Measurements from ENCODE around the gene GMNN. TPM values are rescaled to one million over a fixed set of nuclear protein-coding genes. Genes with fewer than 3 reads are reported as not detected.
"Not testable (repeated sequence)": the region's sequence is repeated elsewhere in the genome, so short reads cannot be mapped to it uniquely, and the experiment has no call there.

Gene GMNN
- total RNA-seq, 1 experiment from 2014 or later: 35.5 TPM

DNA sequence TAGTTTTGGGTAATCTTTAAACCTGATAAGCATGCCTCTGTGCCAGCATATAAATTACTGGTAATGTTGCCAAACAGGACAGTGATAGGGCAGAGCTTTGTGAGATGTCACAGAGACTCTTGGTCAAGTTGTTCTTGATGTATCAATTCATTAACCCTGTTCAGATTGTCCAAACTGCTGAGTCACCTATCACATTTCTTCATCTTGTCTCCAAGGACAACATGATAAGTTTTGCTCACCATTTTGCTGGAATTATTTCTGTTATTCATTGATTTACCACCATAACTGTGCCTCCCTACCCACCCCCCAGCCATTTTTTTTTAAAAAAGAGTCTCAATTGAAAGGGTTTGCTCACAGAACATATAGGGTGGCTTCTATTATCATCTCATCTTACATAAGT, 19.5 kb upstream of the GMNN start:
- Histone ChIP-seq H3K4me3 (no peak overlapping the region), H3K9me3 (no peaks in the 10 kb centered on the region), H3K27me3 (no peaks in the 10 kb centered on the region), H3K36me3 (no peaks in the 10 kb centered on the region)
- no peak for DNase-seq

DNA sequence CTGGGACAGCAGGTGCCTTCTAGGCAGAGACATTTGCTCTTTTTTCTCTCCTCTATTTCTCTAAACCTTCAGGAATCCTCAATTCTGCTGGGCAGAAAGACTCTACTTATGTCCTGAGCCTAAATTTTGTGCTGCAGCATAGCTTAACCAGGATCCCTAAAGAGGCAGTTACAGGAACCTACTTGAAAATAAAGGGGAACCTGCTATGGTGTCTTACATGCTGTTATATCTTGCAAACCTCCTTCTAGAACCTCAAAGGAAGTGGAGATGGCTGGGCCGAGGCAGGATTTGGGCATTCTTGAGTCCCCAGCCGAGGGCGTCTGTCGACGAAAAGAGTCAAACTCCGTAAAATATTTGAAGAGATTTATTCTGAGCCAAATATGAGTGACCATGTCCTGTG, 17.1 kb upstream of the GMNN start:
- H3K27me3 ChIP-seq: no peaks in the 10 kb centered on the region
- no peak for DNase-seq
- H3K36me3 ChIP-seq: no peaks in the 10 kb centered on the region
- H3K4me3 ChIP-seq: no peak overlapping the region
- no peaks in the 10 kb centered on the region for H3K9me3 ChIP-seq

DNA sequence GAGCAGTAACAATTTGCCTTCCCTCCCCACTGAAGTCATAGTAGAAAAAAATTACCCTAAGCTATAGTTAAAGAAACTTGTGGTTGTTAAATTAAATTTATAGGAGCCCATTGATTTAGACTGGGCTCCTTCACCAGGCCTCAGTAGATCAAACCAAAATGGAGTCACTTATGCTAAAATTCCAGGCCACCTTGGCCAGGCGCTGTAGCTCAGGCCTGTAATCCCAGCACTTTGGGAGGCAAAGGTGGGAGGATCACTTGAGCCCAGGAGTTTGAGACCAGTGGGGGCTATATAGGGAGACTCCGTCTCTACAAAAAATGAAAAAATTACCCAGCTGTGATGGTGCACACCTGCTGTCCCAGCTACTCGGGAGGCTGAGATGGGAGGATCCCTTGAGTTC, 15.0 kb upstream of the GMNN start:
- no peaks in the 10 kb centered on the region for H3K9me3 ChIP-seq
- H3K4me3 ChIP-seq: no peak overlapping the region
- no peak for DNase-seq
- H3K36me3 ChIP-seq: no peaks in the 10 kb centered on the region
- no peaks in the 10 kb centered on the region for H3K27me3 ChIP-seq

DNA sequence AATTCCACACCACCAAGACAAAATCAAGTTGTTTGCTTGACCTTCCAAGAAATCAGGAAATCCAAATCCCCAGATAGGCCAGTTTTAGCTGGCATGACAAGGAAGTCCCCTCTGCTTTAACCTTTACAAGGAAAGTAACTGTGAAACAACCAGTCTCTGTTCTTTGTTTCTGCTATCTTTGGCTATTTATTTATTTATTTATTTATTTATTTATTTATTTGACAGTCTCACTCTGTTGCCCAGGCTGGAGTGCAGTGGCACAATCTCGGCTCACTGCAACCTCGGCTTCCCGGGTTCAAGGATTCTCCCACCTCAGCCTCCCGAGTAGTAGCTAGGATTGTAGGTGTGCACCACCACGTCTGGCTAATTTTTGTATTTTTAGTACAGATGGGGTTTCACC, 14.5 kb upstream of the GMNN start:
- no peaks in the 10 kb centered on the region for H3K9me3 ChIP-seq
- H3K4me3 ChIP-seq: no peak overlapping the region
- no peak for DNase-seq
- H3K36me3 ChIP-seq: no peaks in the 10 kb centered on the region
- no peaks in the 10 kb centered on the region for H3K27me3 ChIP-seq

DNA sequence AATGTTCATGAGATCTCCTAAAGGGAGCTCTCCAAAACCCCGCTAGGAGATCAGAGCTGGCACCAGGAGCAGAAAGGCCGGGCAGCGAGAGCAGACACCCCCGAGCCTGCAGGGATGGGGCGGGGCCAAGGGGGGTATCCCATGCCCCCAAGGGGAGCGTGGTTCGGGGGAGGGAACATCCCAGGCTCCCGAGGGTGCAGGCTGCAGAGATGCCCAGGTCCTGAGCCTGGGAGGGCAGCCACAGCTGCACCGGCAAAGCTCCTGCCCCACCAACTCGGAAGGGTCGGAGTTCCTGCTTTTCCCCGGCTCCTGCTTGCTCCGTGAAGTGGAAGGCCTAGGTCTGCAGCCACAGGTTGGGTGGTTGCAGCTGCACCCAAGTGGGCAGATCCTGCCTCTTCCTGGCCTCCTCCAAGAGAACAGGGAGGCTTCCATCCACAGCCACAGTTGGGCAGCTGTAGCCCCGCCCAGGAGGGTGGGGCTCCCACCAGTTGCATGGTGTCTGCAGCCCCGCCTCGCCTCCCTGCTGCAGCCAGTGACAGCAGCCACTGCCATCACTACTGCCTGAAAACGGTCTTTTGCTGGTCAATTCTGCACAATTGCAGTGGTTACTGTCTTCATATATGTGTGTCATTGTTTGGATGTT, 13.4 kb upstream of the GMNN start:
- Histone ChIP-seq H3K27me3 (no peaks in the 10 kb centered on the region), H3K36me3 (no peaks in the 10 kb centered on the region), H3K4me3 (no peak overlapping the region), H3K9me3 (no peaks in the 10 kb centered on the region)
- DNase-seq: peak; percentile 15

DNA sequence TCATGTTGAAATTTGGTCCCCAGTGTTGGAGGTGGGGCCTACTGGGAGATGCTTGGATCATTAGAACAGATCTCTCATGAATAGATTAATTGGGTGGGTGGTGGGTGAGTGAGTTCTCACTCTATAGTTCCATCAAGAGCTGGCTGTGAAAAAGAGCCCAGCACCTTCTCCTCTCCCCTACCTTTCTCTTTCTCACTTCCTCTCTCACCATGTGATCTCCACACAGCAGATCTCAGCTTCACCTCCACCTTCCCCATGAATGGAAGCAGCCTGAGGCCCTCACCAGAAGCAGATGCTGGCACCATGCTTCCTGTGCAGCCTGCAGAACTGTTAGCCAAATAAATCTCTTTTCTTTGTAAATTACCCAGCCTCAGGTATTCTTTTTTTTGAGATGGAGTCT, 12.9 kb upstream of the GMNN start:
- Histone ChIP-seq H3K9me3 (no peaks in the 10 kb centered on the region), H3K27me3 (no peaks in the 10 kb centered on the region), H3K36me3 (no peaks in the 10 kb centered on the region), H3K4me3 (no peak overlapping the region)
- no peak for DNase-seq

DNA sequence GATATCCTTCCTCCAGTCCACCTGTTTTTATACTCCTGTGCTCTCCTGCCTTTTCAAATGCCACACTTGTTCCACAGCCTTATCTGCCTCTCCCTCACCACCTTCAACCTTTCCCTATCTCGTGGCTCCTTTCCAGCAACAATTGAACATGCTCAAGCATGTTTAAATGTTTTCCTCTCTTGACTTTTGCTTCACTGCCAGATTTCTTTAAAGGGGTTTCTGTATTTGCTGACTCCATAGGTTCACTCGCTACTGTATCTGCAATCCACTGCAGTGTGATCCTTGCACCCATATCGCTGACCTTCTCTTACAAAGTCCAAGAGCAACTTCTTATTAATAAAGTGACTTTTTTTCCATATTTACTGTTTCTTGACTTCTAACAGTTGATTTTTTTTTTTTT, 11.2 kb upstream of the GMNN start:
- DNase-seq: no peak
- Histone ChIP-seq H3K27me3 (no peaks in the 10 kb centered on the region), H3K9me3 (no peaks in the 10 kb centered on the region), H3K4me3 (no peak overlapping the region), H3K36me3 (no peaks in the 10 kb centered on the region)

DNA sequence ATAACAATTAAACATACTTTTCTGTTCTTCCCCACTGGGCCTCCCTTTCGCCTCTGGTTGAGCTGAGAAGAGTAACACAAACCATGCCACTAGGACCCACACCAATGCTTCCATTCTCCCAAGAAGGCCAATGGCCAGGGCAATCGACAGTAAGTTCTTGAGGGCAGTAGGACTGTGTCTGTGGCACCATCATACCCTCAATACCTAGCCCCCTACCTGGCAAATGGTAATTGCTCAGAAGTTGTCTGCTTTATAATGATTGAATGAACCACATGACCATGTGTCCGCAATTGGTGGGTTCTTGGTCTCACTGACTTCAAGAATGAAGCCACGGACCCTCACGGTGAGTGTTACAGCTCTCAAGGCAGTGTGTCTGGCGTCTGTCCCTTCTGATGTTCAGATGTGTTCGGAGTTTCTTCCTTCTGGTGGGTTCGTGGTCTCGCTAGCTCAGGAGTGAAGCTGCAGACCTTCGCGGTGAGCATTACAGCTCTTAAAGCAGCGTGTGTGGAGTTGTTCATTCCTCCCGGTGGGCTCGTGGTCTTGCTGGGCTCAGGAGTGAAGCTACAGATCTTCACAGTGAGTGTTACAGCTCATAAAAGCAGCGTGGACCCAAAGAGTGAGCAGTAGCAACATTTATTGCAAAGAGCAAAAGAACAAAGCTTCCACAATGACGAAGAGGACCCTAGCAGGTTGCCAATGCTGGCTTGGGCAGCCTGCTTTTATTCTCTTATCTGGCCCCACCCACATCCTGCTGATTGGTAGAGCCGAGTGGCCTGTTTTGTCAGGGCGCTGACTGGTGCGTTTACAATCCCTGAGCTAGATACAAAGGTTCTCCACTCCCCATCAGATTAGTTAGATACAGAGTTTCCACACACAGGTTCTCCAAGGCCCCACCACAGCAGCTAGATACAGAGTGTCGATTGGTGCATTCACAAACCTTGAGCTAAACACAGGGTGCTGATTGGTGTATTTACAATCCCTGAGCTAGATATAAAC, 9.6 kb upstream of the GMNN start:
- H3K36me3 ChIP-seq, DNase-seq, H3K27me3 ChIP-seq, H3K4me3 ChIP-seq, H3K9me3 ChIP-seq: not testable (repeated sequence)

DNA sequence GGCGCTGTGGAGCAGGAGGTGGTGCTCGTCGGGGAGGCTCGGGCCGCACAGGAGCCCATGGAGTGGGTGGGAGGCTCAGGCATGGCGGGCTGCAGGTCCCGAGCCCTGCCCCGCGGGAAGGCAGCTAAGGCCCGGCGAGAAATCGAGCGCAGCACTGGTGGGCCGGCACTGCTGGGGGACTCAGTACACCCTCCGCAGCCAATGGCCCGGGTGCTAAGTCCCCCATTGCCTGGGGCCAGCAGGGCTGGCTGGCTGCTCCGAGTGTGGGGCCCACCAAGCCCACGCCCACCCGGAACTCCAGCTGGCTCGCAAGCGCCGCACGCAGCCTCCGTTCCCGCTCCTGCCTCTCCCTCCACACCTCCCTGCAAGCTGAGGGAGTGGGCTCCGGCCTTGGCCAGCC, 8.8 kb upstream of the GMNN start:
- not testable (repeated sequence) for DNase-seq

DNA sequence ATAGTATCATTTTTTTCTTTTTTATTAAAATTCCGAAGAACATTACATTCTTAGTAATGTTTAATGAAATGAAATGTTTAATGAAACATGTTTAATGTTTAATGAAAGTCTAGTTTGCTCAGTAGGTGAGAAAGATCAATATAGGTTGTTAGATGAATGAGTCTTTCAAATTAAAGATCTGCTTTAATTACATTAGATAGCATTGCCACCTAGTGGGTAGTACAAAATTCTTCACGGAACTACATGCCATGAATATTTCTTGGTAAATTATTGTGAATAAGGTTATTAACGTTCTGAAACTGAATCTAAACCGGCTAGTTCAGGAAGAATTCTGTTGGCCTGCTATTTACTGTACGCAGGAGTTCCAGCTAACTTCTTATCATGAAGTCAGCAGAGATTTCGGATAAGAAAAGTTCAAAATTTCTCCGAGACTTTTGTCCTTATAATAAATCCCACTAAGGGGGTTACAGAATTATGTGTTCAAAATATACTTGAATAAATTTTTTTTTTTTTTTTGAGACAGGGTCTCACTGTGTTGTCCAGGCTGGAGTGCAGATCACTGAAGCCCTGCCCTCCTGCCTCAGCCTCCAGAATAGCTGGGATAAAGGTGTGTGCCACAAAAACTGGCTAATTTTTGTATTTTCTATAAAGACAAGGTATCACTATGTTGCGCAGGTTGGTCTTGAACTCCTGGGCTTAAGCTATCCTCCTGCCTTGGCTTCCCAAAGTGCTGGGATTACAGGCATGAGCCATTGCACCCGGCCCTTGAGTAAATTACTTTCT, 7.9 kb upstream of the GMNN start:
- H3K27me3 ChIP-seq: no peaks in the 10 kb centered on the region
- H3K4me3 ChIP-seq: no peak overlapping the region
- H3K9me3 ChIP-seq: no peaks in the 10 kb centered on the region
- H3K36me3 ChIP-seq: no peaks in the 10 kb centered on the region
- no peak for DNase-seq

More for the DNA sequence above, 8.8 kb upstream of the GMNN start:
- not testable (repeated sequence) for H3K27me3 ChIP-seq, H3K36me3 ChIP-seq, H3K9me3 ChIP-seq, H3K4me3 ChIP-seq

DNA sequence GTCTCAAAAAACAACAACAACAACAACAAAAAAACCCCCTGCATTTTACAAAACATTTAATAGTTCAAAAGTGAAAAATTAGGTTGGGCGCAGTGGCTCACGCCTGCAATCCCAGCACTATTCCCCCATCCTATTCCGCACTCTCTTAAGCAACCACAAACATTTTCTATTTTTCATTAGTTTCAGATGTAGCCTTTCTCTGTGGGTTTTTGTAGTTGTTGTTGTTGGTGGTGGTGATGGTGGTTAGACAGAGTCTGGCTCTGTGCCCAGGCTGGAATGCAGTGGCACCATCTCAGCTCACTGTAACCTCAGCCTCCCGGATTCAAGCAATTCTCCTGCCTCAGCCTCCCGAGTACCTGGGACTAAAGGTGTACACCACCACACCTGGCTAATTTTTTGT, 6.4 kb upstream of the GMNN start:
- H3K36me3 ChIP-seq: no peaks in the 10 kb centered on the region
- DNase-seq: no peak
- no peaks in the 10 kb centered on the region for H3K9me3 ChIP-seq
- H3K27me3 ChIP-seq: no peaks in the 10 kb centered on the region
- no peak overlapping the region for H3K4me3 ChIP-seq

DNA sequence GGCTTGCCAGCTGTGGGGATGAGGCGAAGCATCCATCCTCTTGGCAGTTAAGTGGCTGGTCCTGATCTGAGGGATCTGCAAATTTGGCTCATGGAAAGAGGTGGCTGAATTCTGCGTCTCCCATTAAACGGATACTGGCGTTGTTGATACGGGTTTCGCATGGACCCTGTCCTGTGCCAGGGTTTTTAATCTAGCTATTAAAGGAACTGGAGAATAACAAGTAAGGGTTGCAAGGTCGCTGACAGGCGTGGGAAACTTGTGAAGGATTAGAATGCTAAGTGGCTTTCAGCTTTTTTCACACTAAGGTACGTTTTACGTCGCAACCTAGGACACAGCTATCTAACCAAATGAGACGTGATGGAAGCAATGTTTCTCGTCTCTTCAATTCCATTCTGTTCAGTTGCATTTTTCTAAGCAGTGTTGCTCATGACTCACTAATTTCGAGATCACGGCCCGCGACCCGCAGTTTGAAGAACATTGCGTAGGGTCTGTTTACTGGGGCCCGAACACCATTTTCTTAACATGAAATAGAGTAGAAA, 852 bp downstream of the GMNN start:
- Histone ChIP-seq H3K36me3 (peaks cover 28% of the 10 kb centered on the region), H3K9me3 (no peaks in the 10 kb centered on the region), H3K27me3 (no peaks in the 10 kb centered on the region), H3K4me3 (peak overlapping the region; percentile 99)
- DNase-seq: no peak

DNA sequence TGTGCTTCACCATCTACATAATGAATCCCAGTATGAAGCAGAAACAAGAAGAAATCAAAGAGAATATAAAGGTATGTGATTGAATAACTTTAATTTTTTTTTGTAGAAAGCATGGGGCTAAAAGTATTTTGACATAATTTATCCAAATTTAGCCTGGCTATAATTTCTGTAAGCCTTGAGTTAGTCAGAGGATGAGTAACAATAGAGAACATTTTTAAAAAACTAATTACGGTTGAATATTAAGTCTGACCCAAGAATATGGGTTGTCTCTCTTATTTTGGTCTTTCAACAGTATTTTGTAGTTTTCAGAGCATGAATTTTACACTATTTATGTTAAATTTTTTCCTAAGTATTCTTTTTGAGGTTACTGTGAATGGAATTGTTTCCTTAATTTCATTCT, 2.5 kb downstream of the GMNN start:
- Histone ChIP-seq H3K4me3 (peak overlapping the region; percentile 99), H3K36me3 (peaks cover 39% of the 10 kb centered on the region), H3K27me3 (no peaks in the 10 kb centered on the region), H3K9me3 (no peaks in the 10 kb centered on the region)
- no peak for DNase-seq

DNA sequence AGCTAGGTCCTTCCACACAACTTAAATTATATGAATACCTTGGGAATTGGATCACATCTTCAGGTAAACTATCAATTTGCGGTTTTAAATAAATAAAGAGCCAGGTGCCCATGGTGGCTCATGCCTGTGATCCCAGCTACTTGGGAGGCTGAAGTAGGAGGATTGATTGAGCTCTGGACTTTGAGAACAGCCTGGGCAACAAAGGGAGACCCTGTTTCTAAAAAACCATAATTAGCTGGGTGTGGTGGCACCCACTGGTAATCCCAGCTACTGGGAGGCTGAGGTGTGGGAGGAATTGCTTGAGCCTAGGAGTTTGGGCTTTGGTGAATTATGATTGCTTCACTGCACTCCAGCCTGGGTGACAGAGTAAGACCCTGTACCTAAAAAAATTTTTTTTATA, 3.4 kb downstream of the GMNN start:
- Histone ChIP-seq H3K36me3 (peaks cover 48% of the 10 kb centered on the region), H3K4me3 (peak overlapping the region; percentile 99; the same call in 1 of the 2 replicates), H3K9me3 (no peaks in the 10 kb centered on the region), H3K27me3 (no peaks in the 10 kb centered on the region)
- DNase-seq: no peak

DNA sequence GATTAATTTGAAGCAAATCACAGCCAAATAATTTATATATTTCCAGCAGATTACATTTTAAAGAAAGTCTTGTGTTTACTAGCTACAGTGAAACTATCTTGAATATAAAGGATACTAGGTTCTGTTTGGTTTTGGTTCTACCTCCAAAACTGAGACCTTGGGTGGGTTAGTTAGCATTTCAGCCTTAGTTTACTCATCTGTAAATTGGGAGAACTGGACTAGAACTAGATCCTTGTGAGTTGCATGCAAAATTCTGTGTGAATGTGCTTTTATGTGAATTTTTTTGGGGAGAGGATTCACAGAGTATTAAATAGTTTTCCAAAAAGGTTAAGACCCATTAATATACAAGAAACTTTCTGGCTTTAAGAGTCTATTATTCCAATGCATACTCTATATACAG, 4.1 kb downstream of the GMNN start:
- no peak overlapping the region for H3K4me3 ChIP-seq
- H3K27me3 ChIP-seq: no peaks in the 10 kb centered on the region
- no peak for DNase-seq
- peaks cover 52% of the 10 kb centered on the region for H3K36me3 ChIP-seq
- no peaks in the 10 kb centered on the region for H3K9me3 ChIP-seq

DNA sequence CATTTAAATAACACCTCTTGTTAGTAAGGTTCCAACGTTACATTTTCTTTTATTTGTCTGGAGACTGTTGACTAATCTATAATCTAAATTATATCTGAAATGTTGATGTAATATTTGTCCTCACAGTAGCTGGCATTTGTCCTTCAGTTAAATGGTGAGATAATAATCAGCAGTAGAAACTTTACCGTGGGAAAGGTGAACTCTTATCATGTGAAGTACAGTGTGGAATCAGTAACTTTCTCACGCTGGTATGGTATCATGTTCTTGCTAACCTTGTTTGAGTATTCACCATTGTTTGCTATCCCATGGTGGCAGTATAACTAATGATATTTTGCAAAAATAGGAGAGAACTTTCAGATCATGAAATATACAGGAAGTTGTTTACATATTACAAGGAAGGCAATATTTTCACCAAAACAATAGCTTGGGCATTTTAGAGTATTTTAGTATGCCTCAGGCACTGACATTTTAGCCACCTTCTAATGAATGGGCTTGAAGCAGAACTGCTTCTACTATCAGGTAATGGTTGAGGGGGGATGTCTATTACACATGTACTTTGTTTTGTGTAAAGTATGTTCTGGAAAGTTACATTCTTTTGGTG, 4.8 kb downstream of the GMNN start:
- Histone ChIP-seq H3K9me3 (no peaks in the 10 kb centered on the region), H3K4me3 (no peak overlapping the region)
- no peak for DNase-seq

DNA sequence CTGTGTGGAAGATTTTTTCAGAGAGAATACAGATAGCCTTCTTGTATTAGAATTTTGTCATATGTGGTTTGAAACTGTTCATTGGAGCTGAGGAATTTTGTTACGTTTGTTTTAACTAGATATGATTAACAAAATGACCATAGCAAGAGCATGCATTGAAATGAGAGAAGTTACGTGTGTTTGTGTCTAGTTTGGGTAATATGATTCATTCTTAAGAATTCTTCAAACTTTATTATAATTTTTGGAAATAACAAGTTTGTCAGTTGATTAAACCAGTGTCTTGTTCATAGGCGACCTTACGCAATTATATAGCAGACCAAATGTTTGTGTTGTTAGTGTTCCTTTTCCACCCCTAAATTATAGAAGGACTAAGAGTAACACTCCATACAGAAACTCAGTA, 5.5 kb downstream of the GMNN start:
- DNase-seq: no peak
- Histone ChIP-seq H3K9me3 (no peaks in the 10 kb centered on the region), H3K36me3 (peaks cover 63% of the 10 kb centered on the region)

More for the DNA sequence above, 4.8 kb downstream of the GMNN start:
- H3K27me3 ChIP-seq: no peaks in the 10 kb centered on the region
- H3K36me3 ChIP-seq: peaks cover 58% of the 10 kb centered on the region

More for the DNA sequence above, 5.5 kb downstream of the GMNN start:
- no peaks in the 10 kb centered on the region for H3K27me3 ChIP-seq
- H3K4me3 ChIP-seq: no peak overlapping the region
